H1 (cell line): ENCODE data around the gene RNASE4. TPM values are rescaled to one million over a fixed set of nuclear protein-coding genes. Genes with fewer than 3 reads are reported as not detected.

Experiments used
- CTBP2 ChIP-seq: IDR thresholded peaks from 2 replicates; pipeline ENCODE4 v1.7.0; 2011; ENCODE audit warnings: borderline replicate concordance, mild to moderate bottlenecking, moderate library complexity, mixed read lengths, low read length; ENCODE audit not compliant: insufficient read depth, insufficient read length
- TAF1 ChIP-seq: IDR thresholded peaks from 2 replicates; pipeline ENCODE4 v1.6.1; 2011; ENCODE audit warnings: mild to moderate bottlenecking, low read depth, low read length
- polyA plus RNA-seq, 7 experiments: library from polyadenylated mRNA; depleted of rRNA in 3 of 7; stranded (reverse) in 5 of 7; unstranded in 2 of 7; fragments of >200 nt in 5 of 7; fragments of 200-250 nt in 2 of 7; gene quantifications; 1 replicate in 5 of 7; 2 replicates in 1 of 7; 4 replicates in 1 of 7; pipeline versions ENCODE4 v1.2.1 to v1.2.3, GENCODE V29; 2011 to 2013; ENCODE audit warnings: missing spikeins in 2 of 7, mixed read lengths in 2 of 7
- total RNA-seq: library from RNA; stranded (reverse); fragmentation: NEBNext Ultra II Directional; extraction: Animal tissue kit (Norgen Biotek cat#: 25700); gene quantifications from 2 replicates; pipeline ENCODE4 v1.2.1, GENCODE V29; 2021

Gene RNASE4
- total and polyA plus RNA-seq, 2 of the 8 experiments (the other 6 are each of a cell fraction or from before 2014, with no cell fraction given) = 0.61 to 3.5 TPM

DNA sequence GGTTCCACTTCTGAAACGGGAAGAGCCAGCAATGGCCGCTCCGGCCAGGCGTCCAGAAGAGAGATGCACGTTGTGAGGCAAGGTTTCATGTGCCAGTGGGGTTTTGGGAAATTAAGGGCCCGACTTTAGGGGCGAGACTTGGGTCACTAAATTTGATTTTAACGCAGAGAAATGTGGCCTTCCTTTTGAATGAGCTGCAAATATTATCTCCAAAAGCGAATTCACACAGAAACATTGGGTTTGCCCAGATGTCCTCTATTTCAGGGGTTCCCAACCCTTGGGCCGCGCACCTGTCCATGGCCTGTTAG is 2.3 kb upstream of the RNASE4 start (continued):
- TF ChIP-seq TAF1 = 0 out of 2 replicates have a peak, but pooled peaks have one; percentile 4
- TF ChIP-seq CTBP2 = no peak
